ENCODE data around the gene NDUFB7. TPM values are rescaled to one million over a fixed set of nuclear protein-coding genes. Genes with fewer than 3 reads are reported as not detected.

Gene NDUFB7
- total RNA-seq, 1 experiment from 2014 or later = 254 TPM

GRCh38 chr19:14577264-14577663, 5.4 kb upstream of the NDUFB7 start (continued):
- TF ChIP-seq, protein P1, sequence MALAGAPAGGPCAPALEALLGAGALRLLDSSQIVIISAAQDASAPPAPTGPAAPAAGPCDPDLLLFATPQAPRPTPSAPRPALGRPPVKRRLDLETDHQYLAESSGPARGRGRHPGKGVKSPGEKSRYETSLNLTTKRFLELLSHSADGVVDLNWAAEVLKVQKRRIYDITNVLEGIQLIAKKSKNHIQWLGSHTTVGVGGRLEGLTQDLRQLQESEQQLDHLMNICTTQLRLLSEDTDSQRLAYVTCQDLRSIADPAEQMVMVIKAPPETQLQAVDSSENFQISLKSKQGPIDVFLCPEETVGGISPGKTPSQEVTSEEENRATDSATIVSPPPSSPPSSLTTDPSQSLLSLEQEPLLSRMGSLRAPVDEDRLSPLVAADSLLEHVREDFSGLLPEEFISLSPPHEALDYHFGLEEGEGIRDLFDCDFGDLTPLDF (CRISPR knock-in tag; IDR thresholded peaks at IDR 0.05) = no peak
- TF ChIP-seq, protein P2, sequence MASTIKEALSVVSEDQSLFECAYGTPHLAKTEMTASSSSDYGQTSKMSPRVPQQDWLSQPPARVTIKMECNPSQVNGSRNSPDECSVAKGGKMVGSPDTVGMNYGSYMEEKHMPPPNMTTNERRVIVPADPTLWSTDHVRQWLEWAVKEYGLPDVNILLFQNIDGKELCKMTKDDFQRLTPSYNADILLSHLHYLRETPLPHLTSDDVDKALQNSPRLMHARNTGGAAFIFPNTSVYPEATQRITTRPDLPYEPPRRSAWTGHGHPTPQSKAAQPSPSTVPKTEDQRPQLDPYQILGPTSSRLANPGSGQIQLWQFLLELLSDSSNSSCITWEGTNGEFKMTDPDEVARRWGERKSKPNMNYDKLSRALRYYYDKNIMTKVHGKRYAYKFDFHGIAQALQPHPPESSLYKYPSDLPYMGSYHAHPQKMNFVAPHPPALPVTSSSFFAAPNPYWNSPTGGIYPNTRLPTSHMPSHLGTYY (CRISPR knock-in tag; IDR thresholded peaks at IDR 0.05) = no peak
- TF ChIP-seq JUN (CRISPR knock-in tag; IDR thresholded peaks at IDR 0.05) = no peak
- no peak for TF ChIP-seq IRF2 (CRISPR knock-in tag; IDR thresholded peaks at IDR 0.05; ENCODE audit: borderline replicate concordance, low read depth)
- TF ChIP-seq ZNF121 (CRISPR knock-in tag; IDR thresholded peaks at IDR 0.05) = no peak

GRCh38 chr19:14576363-14576762, 4.5 kb upstream of the NDUFB7 start:
- H3K4me3 Mint-ChIP-seq = no peak overlapping the region
- H3K9me3 Mint-ChIP-seq = no peaks in the 10 kb centered on the region
- no peak for ATAC-seq
- H3K27ac Mint-ChIP-seq = no peak overlapping the region
- ChIA-PET CTCF (interaction anchor here (7.4 kb wide), 1 partner anchor 111 kb away, joined by 224 read pairs; the partner anchor contains the start of gene ZNF333), POLR2A (interaction anchor here (0.6 kb wide), 1 partner anchor 183 kb away, joined by 3 read pairs; no protein-coding TSS in a partner anchor)
- DNase-seq (ENCODE audit: low spot score) = no peak
- H3K27me3 Mint-ChIP-seq (ENCODE audit: low read depth) = no peaks in the 10 kb centered on the region; the same call in 1 of the 2 replicates
- TF ChIP-seq NR2C2 (CRISPR knock-in tag; IDR thresholded peaks at IDR 0.05) (no peak), ZNF138 (CRISPR knock-in tag; conservative IDR thresholded peaks at IDR 0.05) (no peak), NFATC4 (CRISPR knock-in tag; IDR thresholded peaks at IDR 0.05) (no peak), TEAD4 (CRISPR knock-in tag; IDR thresholded peaks at IDR 0.05) (no peak), OVOL2 (CRISPR knock-in tag; IDR thresholded peaks at IDR 0.05; ENCODE audit: borderline replicate concordance) (no peak), MYBL2 (CRISPR knock-in tag; IDR thresholded peaks at IDR 0.05) (no peak)
- TF ChIP-seq, protein P3, sequence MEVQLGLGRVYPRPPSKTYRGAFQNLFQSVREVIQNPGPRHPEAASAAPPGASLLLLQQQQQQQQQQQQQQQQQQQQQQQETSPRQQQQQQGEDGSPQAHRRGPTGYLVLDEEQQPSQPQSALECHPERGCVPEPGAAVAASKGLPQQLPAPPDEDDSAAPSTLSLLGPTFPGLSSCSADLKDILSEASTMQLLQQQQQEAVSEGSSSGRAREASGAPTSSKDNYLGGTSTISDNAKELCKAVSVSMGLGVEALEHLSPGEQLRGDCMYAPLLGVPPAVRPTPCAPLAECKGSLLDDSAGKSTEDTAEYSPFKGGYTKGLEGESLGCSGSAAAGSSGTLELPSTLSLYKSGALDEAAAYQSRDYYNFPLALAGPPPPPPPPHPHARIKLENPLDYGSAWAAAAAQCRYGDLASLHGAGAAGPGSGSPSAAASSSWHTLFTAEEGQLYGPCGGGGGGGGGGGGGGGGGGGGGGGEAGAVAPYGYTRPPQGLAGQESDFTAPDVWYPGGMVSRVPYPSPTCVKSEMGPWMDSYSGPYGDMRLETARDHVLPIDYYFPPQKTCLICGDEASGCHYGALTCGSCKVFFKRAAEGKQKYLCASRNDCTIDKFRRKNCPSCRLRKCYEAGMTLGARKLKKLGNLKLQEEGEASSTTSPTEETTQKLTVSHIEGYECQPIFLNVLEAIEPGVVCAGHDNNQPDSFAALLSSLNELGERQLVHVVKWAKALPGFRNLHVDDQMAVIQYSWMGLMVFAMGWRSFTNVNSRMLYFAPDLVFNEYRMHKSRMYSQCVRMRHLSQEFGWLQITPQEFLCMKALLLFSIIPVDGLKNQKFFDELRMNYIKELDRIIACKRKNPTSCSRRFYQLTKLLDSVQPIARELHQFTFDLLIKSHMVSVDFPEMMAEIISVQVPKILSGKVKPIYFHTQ (CRISPR knock-in tag; IDR thresholded peaks at IDR 0.05) = no peak
- TF ChIP-seq, protein P4, sequence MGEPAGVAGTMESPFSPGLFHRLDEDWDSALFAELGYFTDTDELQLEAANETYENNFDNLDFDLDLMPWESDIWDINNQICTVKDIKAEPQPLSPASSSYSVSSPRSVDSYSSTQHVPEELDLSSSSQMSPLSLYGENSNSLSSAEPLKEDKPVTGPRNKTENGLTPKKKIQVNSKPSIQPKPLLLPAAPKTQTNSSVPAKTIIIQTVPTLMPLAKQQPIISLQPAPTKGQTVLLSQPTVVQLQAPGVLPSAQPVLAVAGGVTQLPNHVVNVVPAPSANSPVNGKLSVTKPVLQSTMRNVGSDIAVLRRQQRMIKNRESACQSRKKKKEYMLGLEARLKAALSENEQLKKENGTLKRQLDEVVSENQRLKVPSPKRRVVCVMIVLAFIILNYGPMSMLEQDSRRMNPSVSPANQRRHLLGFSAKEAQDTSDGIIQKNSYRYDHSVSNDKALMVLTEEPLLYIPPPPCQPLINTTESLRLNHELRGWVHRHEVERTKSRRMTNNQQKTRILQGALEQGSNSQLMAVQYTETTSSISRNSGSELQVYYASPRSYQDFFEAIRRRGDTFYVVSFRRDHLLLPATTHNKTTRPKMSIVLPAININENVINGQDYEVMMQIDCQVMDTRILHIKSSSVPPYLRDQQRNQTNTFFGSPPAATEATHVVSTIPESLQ (CRISPR knock-in tag; IDR thresholded peaks at IDR 0.05) = no peak
- H3K4me1 Mint-ChIP-seq = peaks cover 4% of the 10 kb centered on the region; the same call in 1 of the 2 replicates
- H3K36me3 Mint-ChIP-seq = peaks cover 2% of the 10 kb centered on the region; the same call in 1 of the 2 replicates

DNA sequence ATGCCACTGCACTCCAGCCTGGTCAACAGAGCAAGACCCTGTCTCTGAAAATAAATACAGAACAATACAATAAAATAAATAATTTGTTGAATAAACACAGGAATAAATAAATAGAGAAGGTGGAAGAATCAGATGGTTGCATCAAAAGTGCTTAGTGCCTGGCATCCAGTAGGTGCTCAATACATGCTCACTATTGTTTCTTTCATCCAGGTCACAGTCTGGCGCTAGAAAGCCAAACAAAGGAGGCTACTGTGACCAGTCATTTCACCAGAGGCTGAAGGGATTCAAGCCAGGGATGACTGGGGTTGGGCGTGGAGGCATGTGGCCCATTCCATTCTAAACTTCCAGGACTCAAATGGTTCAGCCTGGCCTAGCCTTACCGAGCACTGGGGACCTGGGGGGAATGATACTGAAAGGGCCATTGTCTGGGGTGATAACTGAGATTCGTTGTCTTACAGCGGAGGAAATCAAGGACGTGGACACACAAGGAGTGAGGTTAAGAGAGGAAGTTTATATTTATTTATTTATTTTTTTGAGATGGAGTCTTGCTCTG, 3.6 kb upstream of the NDUFB7 start:
- H3K4me1 Mint-ChIP-seq = peaks cover 4% of the 10 kb centered on the region
- ChIA-PET CTCF (interaction anchor here (7.4 kb wide), 1 partner anchor 112 kb away, joined by 224 read pairs; the partner anchor contains the start of gene ZNF333), POLR2A (no interaction called here)
- H3K27ac Mint-ChIP-seq = no peak overlapping the region
- TF ChIP-seq GTF2I (CRISPR knock-in tag; conservative IDR thresholded peaks at IDR 0.05) = no peak
- DNase-seq (ENCODE audit: low spot score) (no peak), ATAC-seq (no peak)
- H3K4me3 Mint-ChIP-seq = no peak overlapping the region
- H3K36me3 Mint-ChIP-seq = peaks cover 2% of the 10 kb centered on the region; the same call in 1 of the 2 replicates
- no peaks in the 10 kb centered on the region for H3K9me3 Mint-ChIP-seq
- H3K27me3 Mint-ChIP-seq (ENCODE audit: low read depth) = no peaks in the 10 kb centered on the region; the same call in 1 of the 2 replicates

Measured in WTC11 (cell line).